HL-60 (cell line): ENCODE measurements around the gene POLG2.

ENCODE experiments used
- DNase-seq, 2 experiments: peaks; one replicate each; pipeline ENCODE4 v3.0.0-alpha.2; 2010 to 2020; ENCODE audit warnings: low read depth in 1 of 2, low spot score in 1 of 2
- H3K27ac ChIP-seq: fragments of 250-450 bp; sonication (Bioruptor Pico); replicated peaks from 2 replicates; pipeline ENCODE4 v1.5.1; 2020; ENCODE audit warnings: mild to moderate bottlenecking, moderate library complexity
- H3K27me3 ChIP-seq: fragments of 250-450 bp; sonication (Bioruptor Pico); 2 replicates; pipeline ENCODE4 v1.5.1; 2021; ENCODE audit warnings: mild to moderate bottlenecking, moderate library complexity; ENCODE audit not compliant: insufficient read depth, poor library complexity, severe bottlenecking
- H3K4me3 ChIP-seq: replicated peaks from 2 replicates; pipeline ENCODE4 v1.5.1; 2011; ENCODE audit warnings: mild to moderate bottlenecking, control low read depth, low read length; ENCODE audit not compliant: insufficient read depth
- GABPA ChIP-seq: IDR thresholded peaks from 2 replicates; pipeline ENCODE4 v1.6.1; 2012; ENCODE audit warnings: low read depth
- POLR2AphosphoS5 ChIP-seq: IDR thresholded peaks from 2 replicates; pipeline ENCODE4 v1.6.1; 2012; ENCODE audit warnings: low read depth
- SPI1 ChIP-seq: IDR thresholded peaks from 2 replicates; pipeline ENCODE4 v1.6.1; 2012; ENCODE audit warnings: low read depth, mild to moderate bottlenecking, borderline replicate concordance
- TF ChIP-seq, protein P1 (sequence below): IDR thresholded peaks from 2 replicates; pipeline ENCODE4 v1.6.1; 2012; ENCODE audit warnings: low read depth; ENCODE audit not compliant: insufficient replicate concordance
- TF ChIP-seq, protein P2 (sequence below): IDR thresholded peaks from one replicate; pipeline ENCODE4 v1.5.1; 2011; ENCODE audit warnings: low read length, control low read depth, inconsistent platforms; ENCODE audit not compliant: insufficient read depth

The POLG2 gene

DNA sequence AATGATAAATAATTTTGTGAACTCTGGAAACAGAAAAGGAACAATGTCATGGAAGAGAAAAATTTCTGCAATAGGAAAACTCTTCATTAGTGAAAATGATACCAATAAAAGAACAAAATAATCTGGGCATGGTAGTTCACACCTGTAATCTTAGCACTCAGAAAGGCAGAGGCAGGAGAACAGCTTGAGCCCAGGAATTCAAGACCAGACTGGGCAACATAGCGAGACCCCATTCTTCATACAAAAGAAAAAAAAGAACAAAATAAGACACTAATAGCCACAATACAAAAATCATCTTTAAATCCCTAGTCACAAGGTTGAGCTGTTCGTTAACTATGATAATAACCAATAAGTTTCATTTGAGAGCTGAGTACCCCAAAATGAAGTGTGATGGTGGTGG, 8.6 kb downstream of the POLG2 start:
- TF ChIP-seq SPI1 (no peak), POLR2AphosphoS5 (no peak), GABPA (no peak)
- TF ChIP-seq, protein P1, sequence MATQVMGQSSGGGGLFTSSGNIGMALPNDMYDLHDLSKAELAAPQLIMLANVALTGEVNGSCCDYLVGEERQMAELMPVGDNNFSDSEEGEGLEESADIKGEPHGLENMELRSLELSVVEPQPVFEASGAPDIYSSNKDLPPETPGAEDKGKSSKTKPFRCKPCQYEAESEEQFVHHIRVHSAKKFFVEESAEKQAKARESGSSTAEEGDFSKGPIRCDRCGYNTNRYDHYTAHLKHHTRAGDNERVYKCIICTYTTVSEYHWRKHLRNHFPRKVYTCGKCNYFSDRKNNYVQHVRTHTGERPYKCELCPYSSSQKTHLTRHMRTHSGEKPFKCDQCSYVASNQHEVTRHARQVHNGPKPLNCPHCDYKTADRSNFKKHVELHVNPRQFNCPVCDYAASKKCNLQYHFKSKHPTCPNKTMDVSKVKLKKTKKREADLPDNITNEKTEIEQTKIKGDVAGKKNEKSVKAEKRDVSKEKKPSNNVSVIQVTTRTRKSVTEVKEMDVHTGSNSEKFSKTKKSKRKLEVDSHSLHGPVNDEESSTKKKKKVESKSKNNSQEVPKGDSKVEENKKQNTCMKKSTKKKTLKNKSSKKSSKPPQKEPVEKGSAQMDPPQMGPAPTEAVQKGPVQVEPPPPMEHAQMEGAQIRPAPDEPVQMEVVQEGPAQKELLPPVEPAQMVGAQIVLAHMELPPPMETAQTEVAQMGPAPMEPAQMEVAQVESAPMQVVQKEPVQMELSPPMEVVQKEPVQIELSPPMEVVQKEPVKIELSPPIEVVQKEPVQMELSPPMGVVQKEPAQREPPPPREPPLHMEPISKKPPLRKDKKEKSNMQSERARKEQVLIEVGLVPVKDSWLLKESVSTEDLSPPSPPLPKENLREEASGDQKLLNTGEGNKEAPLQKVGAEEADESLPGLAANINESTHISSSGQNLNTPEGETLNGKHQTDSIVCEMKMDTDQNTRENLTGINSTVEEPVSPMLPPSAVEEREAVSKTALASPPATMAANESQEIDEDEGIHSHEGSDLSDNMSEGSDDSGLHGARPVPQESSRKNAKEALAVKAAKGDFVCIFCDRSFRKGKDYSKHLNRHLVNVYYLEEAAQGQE, result no peak
- TF ChIP-seq, protein P2, sequence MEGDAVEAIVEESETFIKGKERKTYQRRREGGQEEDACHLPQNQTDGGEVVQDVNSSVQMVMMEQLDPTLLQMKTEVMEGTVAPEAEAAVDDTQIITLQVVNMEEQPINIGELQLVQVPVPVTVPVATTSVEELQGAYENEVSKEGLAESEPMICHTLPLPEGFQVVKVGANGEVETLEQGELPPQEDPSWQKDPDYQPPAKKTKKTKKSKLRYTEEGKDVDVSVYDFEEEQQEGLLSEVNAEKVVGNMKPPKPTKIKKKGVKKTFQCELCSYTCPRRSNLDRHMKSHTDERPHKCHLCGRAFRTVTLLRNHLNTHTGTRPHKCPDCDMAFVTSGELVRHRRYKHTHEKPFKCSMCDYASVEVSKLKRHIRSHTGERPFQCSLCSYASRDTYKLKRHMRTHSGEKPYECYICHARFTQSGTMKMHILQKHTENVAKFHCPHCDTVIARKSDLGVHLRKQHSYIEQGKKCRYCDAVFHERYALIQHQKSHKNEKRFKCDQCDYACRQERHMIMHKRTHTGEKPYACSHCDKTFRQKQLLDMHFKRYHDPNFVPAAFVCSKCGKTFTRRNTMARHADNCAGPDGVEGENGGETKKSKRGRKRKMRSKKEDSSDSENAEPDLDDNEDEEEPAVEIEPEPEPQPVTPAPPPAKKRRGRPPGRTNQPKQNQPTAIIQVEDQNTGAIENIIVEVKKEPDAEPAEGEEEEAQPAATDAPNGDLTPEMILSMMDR, result no peak
- no peaks in the 10 kb centered on the region for H3K27me3 ChIP-seq
- H3K27ac ChIP-seq, result no peak overlapping the region
- no peak for DNase-seq
- H3K4me3 ChIP-seq, result no peak overlapping the region

DNA sequence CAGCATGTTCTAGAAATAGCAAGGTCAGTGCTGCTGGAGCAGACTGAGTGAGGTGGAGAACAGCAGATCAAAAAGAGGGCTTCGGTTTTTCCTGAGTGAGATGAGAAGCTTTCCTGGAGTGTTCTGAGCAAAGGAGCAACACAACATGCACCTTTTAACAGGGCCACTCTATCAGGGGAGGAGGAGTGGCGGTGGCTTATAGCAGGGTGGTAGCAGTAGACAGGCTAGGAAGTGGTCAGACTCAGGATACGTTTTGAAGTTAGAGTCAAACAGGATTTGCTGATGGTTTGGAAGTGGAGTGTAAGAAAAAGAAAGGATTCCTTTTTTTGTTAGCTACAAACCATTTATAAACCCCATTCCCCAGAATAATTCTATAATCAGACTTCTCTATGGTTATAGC, 12.5 kb downstream of the POLG2 start:
- no peak overlapping the region for H3K4me3 ChIP-seq
- DNase-seq, result no peak
- H3K27ac ChIP-seq, result no peak overlapping the region
- TF ChIP-seq, protein P2, result no peak
- TF ChIP-seq GABPA (no peak), SPI1 (no peak)
- TF ChIP-seq, protein P1, result no peak
- H3K27me3 ChIP-seq, result no peaks in the 10 kb centered on the region

DNA sequence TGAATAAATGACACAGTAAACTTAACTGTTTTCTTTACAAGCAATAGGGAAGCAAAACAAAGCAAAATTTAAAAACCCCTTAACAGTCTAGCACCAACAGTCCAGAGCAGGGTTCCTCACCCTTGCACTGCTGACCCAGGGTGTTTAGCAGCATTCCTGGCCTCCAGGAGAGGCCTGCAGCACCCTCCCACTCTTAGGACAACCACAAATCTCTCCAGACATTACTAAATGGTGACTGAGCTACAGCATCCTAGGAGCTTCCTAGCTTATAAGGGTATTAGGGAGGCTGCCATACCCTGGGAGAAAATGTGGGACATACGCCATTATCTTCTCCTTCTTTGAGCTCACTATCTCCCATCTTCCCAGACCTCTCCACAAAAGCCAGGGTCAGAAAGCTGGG, 15.9 kb downstream of the POLG2 start:
- no peak overlapping the region for H3K4me3 ChIP-seq

More for the DNA sequence above, 15.9 kb downstream of the POLG2 start:
- TF ChIP-seq SPI1 (no peak), GABPA (no peak), POLR2AphosphoS5 (no peak)
- TF ChIP-seq, protein P2, result no peak
- TF ChIP-seq, protein P1, result no peak
- DNase-seq, result no peak
- no peak overlapping the region for H3K27ac ChIP-seq
- no peaks in the 10 kb centered on the region for H3K27me3 ChIP-seq
